GM12891 (cell line): ENCODE measurements around the gene LTV1. TPM values are rescaled to one million over a fixed set of nuclear protein-coding genes. Genes with fewer than 3 reads are reported as not detected.
"Not testable (repeated sequence)": the region's sequence is repeated elsewhere in the genome, so short reads cannot be mapped to it uniquely, and the experiment has no call there.

Source experiments
- DNase-seq: peaks from one replicate; pipeline ENCODE4 v3.0.0; 2011; ENCODE audit warnings: low spot score; ENCODE audit not compliant: insufficient read length
- FAIRE-seq: peaks from 2 replicates; lab custom pipeline; 2011; peaks lifted over from hg19 to GRCh38; lab: Jason Lieb, UNC
- PAX5 ChIP-seq: IDR thresholded peaks from 2 replicates; pipeline ENCODE4 v1.6.1; 2011; ENCODE audit warnings: low read length, moderate library complexity, mild to moderate bottlenecking; ENCODE audit not compliant: insufficient read depth, severe bottlenecking
- POLR2A ChIP-seq: IDR thresholded peaks from 2 replicates; pipeline ENCODE4 v1.6.1; 2011; ENCODE audit warnings: low read depth, low read length, control low read depth
- POLR2AphosphoS5 ChIP-seq: IDR thresholded peaks from 2 replicates; pipeline ENCODE4 v1.6.1; 2011; ENCODE audit warnings: low read depth, low read length, control low read depth
- POU2F2 ChIP-seq: IDR thresholded peaks from 2 replicates; pipeline ENCODE4 v1.6.1; 2011; ENCODE audit warnings: low read depth, mild to moderate bottlenecking, control low read depth, low read length, moderate library complexity
- SPI1 ChIP-seq: IDR thresholded peaks from 2 replicates; pipeline ENCODE4 v1.6.1; 2011; ENCODE audit warnings: low read depth, low read length, control low read depth
- TAF1 ChIP-seq: IDR thresholded peaks from 2 replicates; pipeline ENCODE4 v1.6.1; 2011; ENCODE audit warnings: low read depth, low read length, control low read depth
- polyA plus RNA-seq: library from polyadenylated mRNA; unstranded; fragments of >200 nt; gene quantifications from one replicate; pipeline ENCODE4 v1.2.1, GENCODE V29; 2012; ENCODE audit warnings: low read depth, missing spikeins, inconsistent platforms; ENCODE audit not compliant: missing spikeins

Gene LTV1, protein sequence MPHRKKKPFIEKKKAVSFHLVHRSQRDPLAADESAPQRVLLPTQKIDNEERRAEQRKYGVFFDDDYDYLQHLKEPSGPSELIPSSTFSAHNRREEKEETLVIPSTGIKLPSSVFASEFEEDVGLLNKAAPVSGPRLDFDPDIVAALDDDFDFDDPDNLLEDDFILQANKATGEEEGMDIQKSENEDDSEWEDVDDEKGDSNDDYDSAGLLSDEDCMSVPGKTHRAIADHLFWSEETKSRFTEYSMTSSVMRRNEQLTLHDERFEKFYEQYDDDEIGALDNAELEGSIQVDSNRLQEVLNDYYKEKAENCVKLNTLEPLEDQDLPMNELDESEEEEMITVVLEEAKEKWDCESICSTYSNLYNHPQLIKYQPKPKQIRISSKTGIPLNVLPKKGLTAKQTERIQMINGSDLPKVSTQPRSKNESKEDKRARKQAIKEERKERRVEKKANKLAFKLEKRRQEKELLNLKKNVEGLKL
- 27.2 TPM for polyA plus RNA-seq

DNA sequence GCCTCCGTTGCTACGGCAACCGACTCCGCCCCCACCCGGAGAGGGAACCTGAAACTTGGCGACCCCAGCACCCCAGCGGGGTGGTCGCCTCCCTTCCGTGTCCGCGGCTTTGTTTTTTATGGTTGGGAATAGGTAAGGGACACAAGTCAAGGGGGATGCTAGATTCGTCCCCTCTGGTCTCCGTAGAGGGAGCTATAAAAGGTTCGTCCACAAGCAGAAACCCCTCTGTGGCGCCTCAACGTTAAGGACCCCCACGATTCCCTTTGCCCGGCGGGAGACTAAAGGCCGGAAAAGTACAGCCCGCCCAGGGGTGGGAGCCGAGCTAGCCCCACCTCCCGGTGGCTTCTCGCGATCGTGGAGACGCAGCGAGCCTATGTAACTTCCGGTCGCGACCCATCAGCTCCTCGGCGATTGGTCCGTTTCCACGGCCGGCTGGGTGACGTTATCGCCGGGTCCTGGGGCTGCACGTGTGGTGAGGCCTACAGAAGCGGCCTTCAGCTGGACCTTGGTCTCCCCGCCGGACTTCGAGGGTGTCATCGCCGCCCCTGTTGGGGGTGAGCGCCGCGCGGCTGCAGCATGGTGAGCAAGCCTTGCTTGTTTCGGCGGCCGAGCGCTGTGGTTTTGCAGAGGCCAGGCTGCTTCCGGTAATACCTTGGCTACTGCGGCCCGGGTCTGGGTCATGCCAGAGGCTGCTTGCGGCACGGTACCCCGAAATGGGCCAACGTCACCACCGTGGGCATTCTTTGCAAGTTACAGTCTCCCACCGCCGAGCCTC, at the start of gene LTV1:
LTV1 (plus strand) TSS at position 437 of the 775 bp plus-strand sequence; CDS start at position 577, 140 bp downstream.
- TF ChIP-seq POLR2A (peak; percentile 91), TAF1 (peak; percentile 76), PAX5 (no peak), SPI1 (no peak), POU2F2 (peak; percentile 58), POLR2AphosphoS5 (peak; percentile 86; the same call in 1 of the 2 replicates)
- peak; percentile 91 for DNase-seq
- peak; percentile 98 for FAIRE-seq

DNA sequence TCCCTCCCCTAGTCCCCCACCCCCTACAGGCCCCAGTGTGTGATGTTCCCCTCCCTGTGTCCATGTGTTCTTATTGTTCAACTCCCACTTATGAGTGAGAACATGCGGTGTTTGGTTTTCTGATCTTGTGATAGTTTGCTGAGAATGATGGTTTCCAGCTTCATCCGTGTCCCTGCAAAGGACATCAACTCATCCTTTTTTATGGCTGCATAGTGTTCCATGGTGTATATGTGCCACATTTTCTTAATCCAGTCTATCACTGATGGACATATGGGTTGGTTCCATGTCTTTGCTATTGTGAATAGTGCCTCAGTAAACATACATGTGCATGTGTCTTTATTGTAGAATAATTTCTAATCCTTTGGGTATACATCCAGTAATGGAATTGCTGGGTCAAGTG, 46.6 kb upstream of the LTV1 start:
- DNase-seq, FAIRE-seq: not testable (repeated sequence)

DNA sequence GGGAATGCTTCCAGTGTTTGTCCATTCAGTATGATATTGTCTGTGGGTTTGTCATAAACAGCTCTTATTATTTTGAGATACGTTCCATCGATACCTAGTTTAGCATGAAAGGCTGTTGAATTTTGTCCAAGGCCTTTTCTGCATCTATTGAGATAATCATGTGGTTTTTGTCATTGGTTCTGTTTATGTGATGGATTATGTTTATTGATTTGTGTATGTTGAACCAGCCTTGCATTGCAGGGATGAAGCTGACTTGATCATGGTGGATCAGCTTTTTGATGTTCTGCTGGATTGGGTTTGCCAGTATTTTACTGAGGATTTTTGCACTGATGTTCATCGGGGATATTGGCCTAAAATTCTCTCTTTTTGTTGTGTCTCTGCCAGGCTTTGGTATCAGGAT, 44.7 kb upstream of the LTV1 start:
- DNase-seq, FAIRE-seq: not testable (repeated sequence)

DNA sequence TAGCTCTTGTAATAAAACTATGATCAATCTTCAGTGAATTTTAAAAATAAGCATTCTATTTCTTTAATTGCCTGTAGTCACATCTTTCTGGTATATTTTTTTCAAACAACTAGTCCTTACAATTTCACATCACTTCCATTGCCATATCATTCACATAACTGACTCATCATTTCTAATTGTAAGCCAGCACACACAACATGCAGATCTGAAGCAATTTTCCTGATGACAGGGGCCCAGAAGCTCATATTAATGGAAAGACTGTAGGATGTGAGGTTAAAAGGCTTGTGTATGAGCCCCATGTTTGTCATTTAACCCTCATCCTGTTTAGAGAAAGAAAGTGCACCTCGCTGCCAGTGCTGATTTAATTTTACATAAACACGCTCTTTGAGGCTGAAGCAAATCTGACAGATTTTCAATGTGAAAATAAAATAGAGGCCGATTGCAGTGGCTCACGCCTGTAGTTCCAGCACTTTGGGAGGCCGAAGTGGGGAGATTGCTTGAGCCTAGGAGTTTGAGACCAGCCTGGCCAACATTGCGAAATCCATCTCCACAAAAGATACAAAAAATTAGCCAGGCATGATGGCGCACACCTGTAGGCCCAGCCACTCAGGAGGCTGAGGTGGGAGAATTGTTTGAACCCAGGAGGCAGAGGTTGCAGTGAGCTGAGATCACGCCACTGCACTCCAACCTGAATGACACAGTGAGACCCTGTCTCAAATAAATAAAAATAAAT, 40.1 kb upstream of the LTV1 start:
- DNase-seq (no peak), FAIRE-seq (no peak)
- TF ChIP-seq POLR2AphosphoS5 (no peak), SPI1 (no peak), POLR2A (no peak), TAF1 (no peak), PAX5 (no peak), POU2F2 (no peak)

DNA sequence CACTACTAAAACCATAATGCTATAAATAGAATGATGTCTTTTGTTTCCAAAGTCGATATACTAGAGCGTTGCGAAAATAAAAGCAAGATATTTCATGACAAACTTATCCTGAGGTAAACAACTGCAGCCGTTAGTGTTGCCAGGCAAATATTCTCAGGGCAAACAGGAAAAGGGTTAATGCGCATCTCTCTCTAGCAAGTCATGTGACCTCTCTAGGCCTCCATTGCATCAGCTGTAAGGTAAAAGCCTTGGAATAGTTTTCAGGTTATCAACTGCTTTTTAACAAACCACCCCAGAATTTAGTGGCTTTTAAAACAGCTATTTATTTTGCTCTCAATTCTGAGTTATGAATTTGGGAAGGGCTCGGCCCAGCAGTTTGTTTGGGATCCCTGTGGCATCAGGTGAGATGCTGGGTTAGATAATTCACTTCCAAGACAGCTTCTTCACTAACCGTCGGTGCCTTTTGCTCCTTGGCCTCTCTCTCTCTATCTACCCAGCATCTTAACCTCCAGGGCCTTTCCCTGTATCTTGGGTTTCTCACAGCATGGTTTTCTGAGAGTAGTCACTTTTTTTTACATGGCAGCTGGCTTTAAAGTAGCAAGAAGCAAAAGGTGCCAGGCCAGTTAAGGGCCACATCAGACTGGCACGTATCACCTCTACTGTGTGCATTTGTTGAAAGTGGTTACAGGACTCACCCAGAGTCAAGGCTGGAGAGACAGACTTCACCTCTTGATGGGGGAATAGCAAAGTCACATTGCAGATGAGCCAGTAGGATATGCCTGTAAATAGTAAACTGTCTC, 39.2 kb upstream of the LTV1 start:
- no peak for TF ChIP-seq PAX5
- TF ChIP-seq SPI1, result no peak
- TF ChIP-seq TAF1, result no peak
- no peak for TF ChIP-seq POU2F2
- no peak for TF ChIP-seq POLR2AphosphoS5
- TF ChIP-seq POLR2A, result no peak
- no peak for DNase-seq
- no peak for FAIRE-seq

DNA sequence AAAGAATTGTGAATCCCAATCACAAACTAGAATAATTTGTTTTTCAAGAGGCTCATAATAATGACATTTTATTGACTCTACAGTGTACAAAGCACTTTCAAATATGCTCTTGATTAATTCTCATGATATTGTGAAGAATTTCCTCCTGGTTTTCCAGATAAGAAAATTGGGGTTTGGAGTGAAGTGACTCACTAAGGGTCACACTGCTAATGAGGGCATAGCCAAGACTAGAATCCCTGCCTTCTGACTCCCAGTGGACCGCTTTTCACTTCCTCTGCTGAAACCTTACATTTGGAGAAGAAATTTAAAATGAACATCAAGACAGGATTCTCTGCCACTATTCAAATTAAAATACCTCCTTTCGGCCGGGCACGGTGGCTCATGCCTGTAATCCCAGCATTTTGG, 38.3 kb upstream of the LTV1 start:
- DNase-seq (no peak), FAIRE-seq (no peak)
- TF ChIP-seq POLR2A, result no peak
- no peak for TF ChIP-seq POU2F2
- no peak for TF ChIP-seq PAX5
- TF ChIP-seq SPI1, result no peak
- no peak for TF ChIP-seq TAF1
- TF ChIP-seq POLR2AphosphoS5, result no peak

DNA sequence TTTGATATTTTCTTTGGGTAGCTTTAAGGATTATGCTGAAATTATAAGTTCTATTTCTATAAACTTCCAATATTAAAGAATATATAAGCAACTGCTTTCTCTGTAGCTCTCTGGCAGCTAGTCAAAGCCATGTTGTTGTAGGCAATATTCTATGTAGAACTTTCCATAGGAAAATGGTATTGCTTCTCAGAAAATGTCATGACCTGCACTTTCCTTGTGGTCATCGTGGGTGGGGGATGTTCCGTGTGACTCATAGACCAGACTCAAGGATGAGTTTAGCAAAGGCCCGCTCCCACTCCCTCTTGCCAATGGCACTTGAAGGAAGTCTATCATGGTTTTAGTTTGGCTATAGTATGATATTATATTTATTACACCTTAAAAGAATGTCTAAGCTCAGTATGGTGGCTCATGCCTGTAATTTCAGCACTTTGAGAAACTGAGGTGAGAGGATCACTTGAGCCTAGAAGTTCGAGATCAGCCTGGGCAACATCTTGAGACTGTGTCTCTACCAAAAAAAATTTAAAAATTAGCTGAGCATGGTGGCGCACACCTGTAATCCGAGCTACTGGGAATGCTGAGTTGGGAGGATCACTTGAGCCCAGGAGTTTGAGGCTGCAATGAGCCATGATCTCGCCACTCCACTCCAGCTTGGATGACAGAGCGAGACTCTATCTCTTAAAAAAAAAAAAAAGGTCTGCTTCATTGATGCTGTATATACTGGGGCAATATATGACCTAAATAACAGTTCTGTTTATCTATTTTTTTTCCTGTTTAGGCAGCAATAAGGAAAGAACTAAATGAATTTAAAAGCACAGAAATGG, 36.6 kb upstream of the LTV1 start:
- DNase-seq (no peak), FAIRE-seq (no peak)
- TF ChIP-seq TAF1 (no peak), PAX5 (no peak), SPI1 (no peak), POLR2AphosphoS5 (no peak), POLR2A (no peak), POU2F2 (no peak)

DNA sequence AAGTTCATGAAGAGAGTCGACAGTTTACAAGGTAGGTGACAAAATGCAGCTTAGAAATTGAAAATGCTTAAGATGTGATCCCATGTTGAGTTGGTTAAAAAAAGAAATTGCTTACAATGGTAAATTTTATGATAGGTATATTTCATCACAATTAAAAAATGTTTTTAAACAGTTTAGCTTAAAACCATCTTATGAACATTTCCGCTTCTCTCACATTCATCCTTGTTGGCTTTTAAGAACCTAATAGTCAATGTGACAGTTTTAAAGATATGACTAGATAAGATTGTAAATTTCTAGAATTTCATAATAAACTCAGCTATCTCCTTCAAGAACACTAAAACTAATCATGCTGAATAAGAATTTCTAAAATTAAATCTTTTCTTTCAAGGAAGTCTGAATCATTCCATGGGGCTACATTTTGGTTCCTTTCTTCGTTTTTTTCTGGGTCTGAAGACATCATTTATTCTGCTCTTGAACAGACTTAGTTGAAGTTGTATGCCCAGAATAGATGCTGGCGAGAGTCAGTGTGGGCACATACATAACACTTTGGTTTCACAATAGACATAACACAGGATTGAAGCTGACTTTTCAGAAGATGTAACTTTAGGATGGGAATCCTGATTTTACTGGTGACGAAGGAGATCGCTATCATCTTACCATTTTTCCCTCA, 35.9 kb upstream of the LTV1 start:
- TF ChIP-seq POLR2AphosphoS5, result no peak
- TF ChIP-seq PAX5, result no peak
- no peak for TF ChIP-seq TAF1
- DNase-seq, result no peak
- no peak for FAIRE-seq
